Measurements from ENCODE around the gene SIPA1L3.
A peak's percentile ranks its signal among the peaks of the same experiment; 100 is the strongest.

SIPA1L3 gene

DNA sequence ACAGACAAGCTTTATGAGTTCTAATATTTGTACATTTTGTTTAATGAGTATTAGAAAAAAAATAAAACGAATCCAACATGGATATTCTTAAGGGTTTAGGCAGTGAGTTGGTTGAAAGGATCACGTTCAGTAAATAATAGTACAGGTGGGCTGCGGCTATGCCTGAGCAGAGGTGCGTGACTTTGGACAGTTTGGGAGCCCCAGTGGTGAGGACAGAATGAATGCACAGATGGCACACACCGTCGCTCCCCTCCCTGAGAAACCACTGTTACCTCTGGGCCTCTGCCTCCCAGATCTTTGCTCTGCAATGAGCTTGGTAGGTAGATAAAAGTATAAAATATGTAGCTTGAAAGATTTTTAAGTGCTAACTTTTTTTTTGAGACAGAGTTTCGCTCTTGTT is 153.3 kb downstream of the SIPA1L3 start:
- no peak overlapping the region for H3K18ac ChIP-seq (ENCODE audit: low read length)
- no peaks in the 10 kb centered on the region for H3K36me3 ChIP-seq (replicated peaks in 1 of 2; ENCODE audit: control insufficient read depth in 2 of 2, insufficient read depth in 2 of 2, low read length in 2 of 2)
- H3K4me1 ChIP-seq (ENCODE audit: control insufficient read depth in 2 of 2, insufficient read depth in 1 of 2, low read depth in 1 of 2, low read length in 2 of 2), result peaks cover 7 to 17% of the 10 kb centered on the region in 2 donors
- no peak for DNase-seq (ENCODE audit: low spot score)
- H3K4me2 ChIP-seq (ENCODE audit: insufficient read depth, low read length, poor library complexity, severe bottlenecking), result no peak overlapping the region
- H3K9ac ChIP-seq (ENCODE audit: low read depth, low read length, poor library complexity), result no peak overlapping the region
- H2AFZ ChIP-seq (ENCODE audit: low read length), result no peak overlapping the region
- H3K27me3 ChIP-seq (ENCODE audit: control insufficient read depth in 3 of 3, insufficient read depth in 3 of 3, low read depth in 1 of 3, low read length in 3 of 3), result no peaks in the 10 kb centered on the region
- no peak overlapping the region for H3K4ac ChIP-seq (ENCODE audit: low read length)
- no peak overlapping the region for H4K91ac ChIP-seq (ENCODE audit: low read depth, low read length, poor library complexity)
- H2BK15ac ChIP-seq (ENCODE audit: low read length), result no peak overlapping the region
- WGBS, 2 donors (ENCODE audit: extremely low coverage in 2 of 2, insufficient read length in 2 of 2, insufficient replicate concordance in 1 of 2), result no CpG with 5 or more reads among the region's 7 CpGs
- H2BK12ac ChIP-seq (ENCODE audit: low read length), result no peak overlapping the region
- peaks cover 5% of the 10 kb centered on the region for H3K79me1 ChIP-seq (ENCODE audit: low read depth, low read length)
- H4K8ac ChIP-seq (ENCODE audit: low read depth, low read length), result no peak overlapping the region
- no peak overlapping the region for H2AK5ac ChIP-seq (ENCODE audit: low read depth, low read length)
- H2BK120ac ChIP-seq (ENCODE audit: low read depth, low read length), result no peak overlapping the region
- no peak overlapping the region for H3K14ac ChIP-seq (ENCODE audit: low read length)
- no peak overlapping the region for H2BK5ac ChIP-seq (ENCODE audit: low read length)
- no peak overlapping the region for H3K23ac ChIP-seq (ENCODE audit: low read depth, low read length, poor library complexity)
- H3K27ac ChIP-seq (replicated peaks; ENCODE audit: low read length), result no peak overlapping the region
- no peak overlapping the region for H3K4me3 ChIP-seq (ENCODE audit: low read length in 2 of 2)
- no peaks in the 10 kb centered on the region for H3K9me3 ChIP-seq (replicated peaks in 1 of 2; ENCODE audit: control insufficient read depth in 2 of 2, insufficient read depth in 1 of 2, low read depth in 1 of 2, low read length in 2 of 2)

DNA sequence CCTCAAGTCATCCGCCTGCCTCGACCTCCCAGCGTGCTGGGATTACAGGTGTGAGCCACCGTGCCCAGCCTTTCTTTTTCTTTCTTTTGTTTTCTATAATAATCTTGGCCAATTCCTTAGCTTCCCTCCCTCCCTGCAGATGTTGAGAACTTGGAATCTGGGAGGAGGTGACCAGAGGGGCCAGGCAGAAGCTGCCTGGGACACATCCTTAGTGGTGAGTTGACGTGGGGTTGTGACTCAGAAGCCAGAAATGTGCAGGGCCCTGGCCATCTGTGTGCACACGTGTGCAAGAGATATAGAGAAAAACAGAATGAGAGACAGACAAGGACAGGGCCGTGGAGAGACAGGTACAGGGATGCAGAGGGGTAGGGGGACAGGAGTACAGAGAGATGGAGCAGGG is 154.3 kb downstream of the SIPA1L3 start:
- H3K27me3 ChIP-seq (ENCODE audit: control insufficient read depth in 3 of 3, insufficient read depth in 3 of 3, low read depth in 1 of 3, low read length in 3 of 3), result no peaks in the 10 kb centered on the region
- no peak overlapping the region for H3K14ac ChIP-seq (ENCODE audit: low read length)
- no peak for DNase-seq (ENCODE audit: low spot score)
- H2BK120ac ChIP-seq (ENCODE audit: low read depth, low read length), result no peak overlapping the region
- H3K4me2 ChIP-seq (ENCODE audit: insufficient read depth, low read length, poor library complexity, severe bottlenecking), result no peak overlapping the region
- no peak overlapping the region for H3K18ac ChIP-seq (ENCODE audit: low read length)
- H2BK5ac ChIP-seq (ENCODE audit: low read length), result no peak overlapping the region
- peaks cover 5% of the 10 kb centered on the region for H3K79me1 ChIP-seq (ENCODE audit: low read depth, low read length)
- H3K36me3 ChIP-seq (replicated peaks in 1 of 2; ENCODE audit: control insufficient read depth in 2 of 2, insufficient read depth in 2 of 2, low read length in 2 of 2), result no peaks in the 10 kb centered on the region
- WGBS, 2 donors (ENCODE audit: extremely low coverage in 2 of 2, insufficient read length in 2 of 2, insufficient replicate concordance in 1 of 2), result no CpG with 5 or more reads among the region's 7 CpGs
- H2BK15ac ChIP-seq (ENCODE audit: low read length), result no peak overlapping the region
- H4K91ac ChIP-seq (ENCODE audit: low read depth, low read length, poor library complexity), result no peak overlapping the region
- no peak overlapping the region for H4K8ac ChIP-seq (ENCODE audit: low read depth, low read length)
- H2AFZ ChIP-seq (ENCODE audit: low read length), result no peak overlapping the region
- no peaks in the 10 kb centered on the region for H3K9me3 ChIP-seq (replicated peaks in 1 of 2; ENCODE audit: control insufficient read depth in 2 of 2, insufficient read depth in 1 of 2, low read depth in 1 of 2, low read length in 2 of 2)
- no peak overlapping the region for H3K4me3 ChIP-seq (ENCODE audit: low read length in 2 of 2)
- H3K9ac ChIP-seq (ENCODE audit: low read depth, low read length, poor library complexity), result no peak overlapping the region
- H3K4me1 ChIP-seq (ENCODE audit: control insufficient read depth in 2 of 2, insufficient read depth in 1 of 2, low read depth in 1 of 2, low read length in 2 of 2), result peaks cover 3 to 10% of the 10 kb centered on the region in 2 donors
- H3K23ac ChIP-seq (ENCODE audit: low read depth, low read length, poor library complexity), result no peak overlapping the region
- no peak overlapping the region for H3K4ac ChIP-seq (ENCODE audit: low read length)
- H3K27ac ChIP-seq (replicated peaks; ENCODE audit: low read length), result no peak overlapping the region
- no peak overlapping the region for H2BK12ac ChIP-seq (ENCODE audit: low read length)
- H2AK5ac ChIP-seq (ENCODE audit: low read depth, low read length), result no peak overlapping the region

DNA sequence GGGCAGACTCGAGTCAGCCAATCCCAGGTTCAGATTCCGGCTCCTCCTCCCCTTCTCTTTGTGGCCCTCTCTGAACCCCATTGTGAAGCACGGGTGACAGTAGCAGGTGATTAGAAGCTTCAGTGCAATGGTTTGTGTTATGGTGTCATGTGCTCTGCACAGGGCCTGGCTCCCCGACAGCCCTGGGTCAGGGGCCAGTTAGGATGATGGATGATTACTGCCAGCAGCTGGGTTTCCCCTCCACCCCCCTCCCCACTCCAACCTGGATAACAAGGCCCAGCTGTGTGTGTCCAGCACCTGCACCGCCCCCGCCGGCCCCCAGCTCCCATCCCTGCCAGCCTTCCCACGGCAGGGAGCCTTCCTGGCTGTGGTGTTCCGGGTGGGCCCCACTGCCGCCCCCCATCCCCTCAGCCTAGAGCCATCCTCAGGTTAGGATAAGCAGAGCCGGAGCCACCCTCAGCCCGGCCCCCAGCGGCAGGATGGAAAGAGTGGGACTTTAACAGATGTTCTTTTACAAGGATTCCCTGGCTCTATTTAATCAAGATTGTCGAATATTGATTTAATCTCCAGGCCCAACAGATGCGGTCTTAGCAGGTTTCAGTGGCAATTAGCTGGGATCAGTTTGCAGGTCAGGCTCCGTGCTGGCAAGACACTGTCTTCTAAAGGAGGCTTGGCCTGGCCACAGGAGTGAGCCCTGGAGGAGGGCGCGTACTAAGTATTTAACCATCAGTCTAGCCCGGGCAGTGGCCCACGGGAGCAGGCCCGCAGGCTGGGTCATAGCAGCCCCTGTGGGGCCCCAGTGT is 156.2 kb downstream of the SIPA1L3 start:
- no peak overlapping the region for H2BK12ac ChIP-seq (ENCODE audit: low read length)
- H4K91ac ChIP-seq (ENCODE audit: low read depth, low read length, poor library complexity), result no peak overlapping the region
- no peak overlapping the region for H3K4ac ChIP-seq (ENCODE audit: low read length)
- DNase-seq (ENCODE audit: low spot score), result no peak
- H3K9ac ChIP-seq (ENCODE audit: low read depth, low read length, poor library complexity), result no peak overlapping the region
- no peak overlapping the region for H3K4me3 ChIP-seq (ENCODE audit: low read length in 2 of 2)
- H3K18ac ChIP-seq (ENCODE audit: low read length), result peak overlapping the region; percentile 82
- no CpG with 5 or more reads among the region's 21 CpGs for WGBS, 2 donors (ENCODE audit: extremely low coverage in 2 of 2, insufficient read length in 2 of 2, insufficient replicate concordance in 1 of 2)
- peaks cover 3 to 8% of the 10 kb centered on the region in 2 donors for H3K4me1 ChIP-seq (ENCODE audit: control insufficient read depth in 2 of 2, insufficient read depth in 1 of 2, low read depth in 1 of 2, low read length in 2 of 2)
- H2BK5ac ChIP-seq (ENCODE audit: low read length), result peak overlapping the region; percentile 2
- no peak overlapping the region for H2AFZ ChIP-seq (ENCODE audit: low read length)
- peak overlapping the region; percentile 49 for H2BK120ac ChIP-seq (ENCODE audit: low read depth, low read length)
- peaks cover 5% of the 10 kb centered on the region for H3K79me1 ChIP-seq (ENCODE audit: low read depth, low read length)
- no peaks in the 10 kb centered on the region for H3K36me3 ChIP-seq (replicated peaks in 1 of 2; ENCODE audit: control insufficient read depth in 2 of 2, insufficient read depth in 2 of 2, low read length in 2 of 2)
- no peak overlapping the region for H3K14ac ChIP-seq (ENCODE audit: low read length)
- no peaks in the 10 kb centered on the region for H3K27me3 ChIP-seq (ENCODE audit: control insufficient read depth in 3 of 3, insufficient read depth in 3 of 3, low read depth in 1 of 3, low read length in 3 of 3)
- H3K23ac ChIP-seq (ENCODE audit: low read depth, low read length, poor library complexity), result no peak overlapping the region
- no peak overlapping the region for H2AK5ac ChIP-seq (ENCODE audit: low read depth, low read length)
- no peak overlapping the region for H3K27ac ChIP-seq (replicated peaks; ENCODE audit: low read length)
- H4K8ac ChIP-seq (ENCODE audit: low read depth, low read length), result no peak overlapping the region
- no peak overlapping the region for H2BK15ac ChIP-seq (ENCODE audit: low read length)
- H3K9me3 ChIP-seq (replicated peaks in 1 of 2; ENCODE audit: control insufficient read depth in 2 of 2, insufficient read depth in 1 of 2, low read depth in 1 of 2, low read length in 2 of 2), result no peaks in the 10 kb centered on the region
- no peak overlapping the region for H3K4me2 ChIP-seq (ENCODE audit: insufficient read depth, low read length, poor library complexity, severe bottlenecking)

DNA sequence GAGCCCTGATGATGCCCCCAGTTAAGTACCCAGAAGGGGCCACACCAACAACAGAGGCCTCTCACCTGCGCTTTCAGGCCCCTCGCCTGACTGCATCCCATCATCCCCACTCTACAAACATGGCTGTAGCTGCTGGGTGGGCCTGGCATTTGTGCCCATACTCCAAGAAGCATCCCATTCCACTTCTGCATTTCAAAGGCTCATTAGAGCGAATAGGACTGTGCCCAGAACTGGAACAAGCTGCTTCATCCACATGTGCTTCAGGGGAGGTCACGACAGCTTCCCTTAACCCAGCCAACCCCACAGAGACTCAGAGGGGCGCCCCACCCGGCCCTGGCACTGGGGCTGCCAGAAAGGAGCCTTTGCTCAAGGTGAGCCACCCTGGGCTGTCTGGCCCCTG is 156.9 kb downstream of the SIPA1L3 start:
- Histone ChIP-seq H4K8ac (ENCODE audit: low read depth, low read length) (no peak overlapping the region), H3K23ac (ENCODE audit: low read depth, low read length, poor library complexity) (no peak overlapping the region), H3K27me3 (ENCODE audit: control insufficient read depth in 3 of 3, insufficient read depth in 3 of 3, low read depth in 1 of 3, low read length in 3 of 3) (no peaks in the 10 kb centered on the region), H2AFZ (ENCODE audit: low read length) (no peak overlapping the region), H3K79me1 (ENCODE audit: low read depth, low read length) (peaks cover 5% of the 10 kb centered on the region), H2AK5ac (ENCODE audit: low read depth, low read length) (no peak overlapping the region), H3K4ac (ENCODE audit: low read length) (no peak overlapping the region), H3K9ac (ENCODE audit: low read depth, low read length, poor library complexity) (no peak overlapping the region), H3K27ac (replicated peaks; ENCODE audit: low read length) (no peak overlapping the region), H3K4me3 (ENCODE audit: low read length in 2 of 2) (no peak overlapping the region), H2BK5ac (ENCODE audit: low read length) (peak overlapping the region; percentile 2), H3K4me1 (ENCODE audit: control insufficient read depth in 2 of 2, insufficient read depth in 1 of 2, low read depth in 1 of 2, low read length in 2 of 2) (peaks cover 3 to 8% of the 10 kb centered on the region in 2 donors), H3K36me3 (replicated peaks in 1 of 2; ENCODE audit: control insufficient read depth in 2 of 2, insufficient read depth in 2 of 2, low read length in 2 of 2) (no peaks in the 10 kb centered on the region), H3K9me3 (replicated peaks in 1 of 2; ENCODE audit: control insufficient read depth in 2 of 2, insufficient read depth in 1 of 2, low read depth in 1 of 2, low read length in 2 of 2) (no peaks in the 10 kb centered on the region), H3K14ac (ENCODE audit: low read length) (no peak overlapping the region), H2BK15ac (ENCODE audit: low read length) (no peak overlapping the region), H2BK12ac (ENCODE audit: low read length) (no peak overlapping the region), H3K4me2 (ENCODE audit: insufficient read depth, low read length, poor library complexity, severe bottlenecking) (no peak overlapping the region), H2BK120ac (ENCODE audit: low read depth, low read length) (no peak overlapping the region), H3K18ac (ENCODE audit: low read length) (peak overlapping the region; percentile 2), H4K91ac (ENCODE audit: low read depth, low read length, poor library complexity) (no peak overlapping the region)
- no CpG with 5 or more reads among the region's 6 CpGs for WGBS, 2 donors (ENCODE audit: extremely low coverage in 2 of 2, insufficient read length in 2 of 2, insufficient replicate concordance in 1 of 2)
- DNase-seq (ENCODE audit: low spot score), result no peak

All from neuronal stem cell (in vitro differentiated cells).